Measurements from ENCODE around the gene MICA. TPM values are rescaled to one million over a fixed set of nuclear protein-coding genes. Genes with fewer than 3 reads are reported as not detected.

Gene MICA
- polyA plus RNA-seq, 3 donors = 5.6 to 16.5 (median 6.9) TPM

DNA sequence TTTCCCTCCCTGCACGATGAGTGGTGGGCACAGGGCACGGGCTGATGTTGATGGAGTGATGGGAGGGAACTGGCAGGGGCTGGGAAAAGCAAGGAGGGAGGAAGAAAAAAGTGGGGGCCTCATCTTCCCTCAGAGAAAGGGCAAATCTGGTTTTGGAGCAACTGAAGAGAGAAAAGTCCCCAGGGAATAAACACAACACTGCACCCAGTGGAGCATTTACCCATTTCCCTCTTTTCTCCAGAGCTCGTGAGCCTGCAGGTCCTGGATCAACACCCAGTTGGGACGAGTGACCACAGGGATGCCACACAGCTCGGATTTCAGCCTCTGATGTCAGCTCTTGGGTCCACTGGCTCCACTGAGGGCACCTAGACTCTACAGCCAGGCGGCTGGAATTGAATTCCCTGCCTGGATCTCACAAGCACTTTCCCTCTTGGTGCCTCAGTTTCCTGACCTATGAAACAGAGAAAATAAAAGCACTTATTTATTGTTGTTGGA is 11.4 kb downstream of the MICA start:
- H3K79me2 ChIP-seq (ENCODE audit: insufficient read depth, low read length) = peaks cover 14% of the 10 kb centered on the region
- H3K36me3 ChIP-seq (replicated peaks in 1 of 2; ENCODE audit: control insufficient read depth in 1 of 2, insufficient read depth in 2 of 2, low read length in 2 of 2) = peaks cover 54 to 70% of the 10 kb centered on the region in 2 donors
- no peak overlapping the region for H3K4me3 ChIP-seq (replicated peaks in 1 of 3; ENCODE audit: low read depth in 2 of 3, low read length in 3 of 3)
- intact Hi-C loops (cut with micrococcal nuclease) = no loop called here
- H3K9me3 ChIP-seq (replicated peaks in 1 of 2; ENCODE audit: control insufficient read depth in 1 of 2, insufficient read depth in 1 of 2, low read length in 2 of 2) = peaks cover 0 to 6% of the 10 kb centered on the region in 2 donors
- no peak overlapping the region for H3K4me2 ChIP-seq (replicated peaks; ENCODE audit: extremely low read depth, low read length, poor library complexity, severe bottlenecking)
- Mint-ChIP-seq H3K4me3 (no peak overlapping the region), H3K27me3 (ENCODE audit: low read depth in 3 of 3) (peaks cover 0 to 3% (median 2%) of the 10 kb centered on the region in 3 donors), H3K36me3 (peaks cover 63 to 75% of the 10 kb centered on the region in 2 donors), H3K4me1 (no peaks in the 10 kb centered on the region), H3K27ac (peak overlapping the region in 4 of 7 donors; percentile 35 to 73 (median 62)), H3K9me3 (peaks cover 3 to 13% (median 10%) of the 10 kb centered on the region in 7 donors)
- no peaks in the 10 kb centered on the region for H3K27me3 ChIP-seq (ENCODE audit: control insufficient read depth in 2 of 2, insufficient read depth in 2 of 2, low read length in 2 of 2)
- TF ChIP-seq, protein P1, sequence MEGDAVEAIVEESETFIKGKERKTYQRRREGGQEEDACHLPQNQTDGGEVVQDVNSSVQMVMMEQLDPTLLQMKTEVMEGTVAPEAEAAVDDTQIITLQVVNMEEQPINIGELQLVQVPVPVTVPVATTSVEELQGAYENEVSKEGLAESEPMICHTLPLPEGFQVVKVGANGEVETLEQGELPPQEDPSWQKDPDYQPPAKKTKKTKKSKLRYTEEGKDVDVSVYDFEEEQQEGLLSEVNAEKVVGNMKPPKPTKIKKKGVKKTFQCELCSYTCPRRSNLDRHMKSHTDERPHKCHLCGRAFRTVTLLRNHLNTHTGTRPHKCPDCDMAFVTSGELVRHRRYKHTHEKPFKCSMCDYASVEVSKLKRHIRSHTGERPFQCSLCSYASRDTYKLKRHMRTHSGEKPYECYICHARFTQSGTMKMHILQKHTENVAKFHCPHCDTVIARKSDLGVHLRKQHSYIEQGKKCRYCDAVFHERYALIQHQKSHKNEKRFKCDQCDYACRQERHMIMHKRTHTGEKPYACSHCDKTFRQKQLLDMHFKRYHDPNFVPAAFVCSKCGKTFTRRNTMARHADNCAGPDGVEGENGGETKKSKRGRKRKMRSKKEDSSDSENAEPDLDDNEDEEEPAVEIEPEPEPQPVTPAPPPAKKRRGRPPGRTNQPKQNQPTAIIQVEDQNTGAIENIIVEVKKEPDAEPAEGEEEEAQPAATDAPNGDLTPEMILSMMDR (IDR thresholded peaks at IDR 0.05) = no peak
- H2AFZ ChIP-seq (ENCODE audit: insufficient read depth, low read depth, low read length, poor library complexity, severe bottlenecking) = no peak overlapping the region
- 95% methylated on average over 3 of the region's 6 CpGs for WGBS (ENCODE audit: insufficient coverage)
- peaks cover 28% of the 10 kb centered on the region for H4K20me1 ChIP-seq (ENCODE audit: insufficient read depth, low read length)
- H3K9ac ChIP-seq (ENCODE audit: insufficient read depth, low read length, poor library complexity, severe bottlenecking) = no peak overlapping the region
- no peak overlapping the region for H3K27ac ChIP-seq (ENCODE audit: low read depth in 1 of 2, low read length in 2 of 2)
- no peaks in the 10 kb centered on the region for H3K4me1 ChIP-seq (ENCODE audit: control insufficient read depth in 1 of 2, insufficient read depth in 2 of 2, low read length in 2 of 2)
- DNase-seq = no peak

DNA sequence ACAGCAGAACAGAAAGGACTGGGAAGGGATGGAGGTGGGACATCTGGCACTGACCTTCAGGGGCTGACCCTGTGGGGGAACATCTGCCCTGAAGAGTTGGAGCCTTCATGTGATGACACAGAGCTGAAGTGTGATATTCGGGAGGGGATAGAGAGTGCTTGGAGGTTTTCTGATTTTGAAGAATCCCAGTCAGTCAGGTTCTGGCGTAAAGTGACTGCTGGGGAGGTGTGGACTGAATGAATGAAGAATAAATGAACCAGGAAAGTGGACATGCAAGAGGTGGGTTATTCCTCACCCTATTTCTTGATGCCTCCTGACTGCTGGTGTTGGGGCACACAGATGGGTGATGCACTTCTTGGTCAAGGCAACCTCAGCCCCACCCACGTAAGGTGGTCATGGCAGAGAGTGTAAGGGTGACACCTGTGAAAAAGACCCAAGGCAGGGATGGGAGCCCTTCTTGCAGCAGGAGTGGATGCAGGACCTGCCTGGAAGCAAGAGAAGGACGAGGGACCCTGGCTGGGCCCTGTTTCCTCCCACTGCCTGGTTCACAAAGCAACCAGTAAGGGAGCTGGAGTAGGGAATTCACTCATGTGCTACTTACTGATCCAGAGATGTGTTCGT is 13.1 kb downstream of the MICA start:
- no peak overlapping the region for H2AFZ ChIP-seq (ENCODE audit: insufficient read depth, low read depth, low read length, poor library complexity, severe bottlenecking)
- H3K27ac ChIP-seq (ENCODE audit: low read depth in 1 of 2, low read length in 2 of 2) = no peak overlapping the region
- Mint-ChIP-seq H3K4me3 (no peak overlapping the region), H3K36me3 (peaks cover 48 to 58% of the 10 kb centered on the region in 2 donors), H3K27ac (no peak overlapping the region), H3K4me1 (no peaks in the 10 kb centered on the region), H3K9me3 (peaks cover 3 to 13% (median 8%) of the 10 kb centered on the region in 7 donors), H3K27me3 (ENCODE audit: low read depth in 3 of 3) (peaks cover 1 to 8% (median 2%) of the 10 kb centered on the region in 3 donors)
- 100% methylated on average over 4 of the region's 5 CpGs for WGBS (ENCODE audit: insufficient coverage)
- no peak overlapping the region for H3K9ac ChIP-seq (ENCODE audit: insufficient read depth, low read length, poor library complexity, severe bottlenecking)
- peaks cover 0 to 6% of the 10 kb centered on the region in 2 donors for H3K9me3 ChIP-seq (replicated peaks in 1 of 2; ENCODE audit: control insufficient read depth in 1 of 2, insufficient read depth in 1 of 2, low read length in 2 of 2)
- intact Hi-C loops (cut with micrococcal nuclease) = no loop called here
- no peak for DNase-seq
- H3K4me2 ChIP-seq (replicated peaks; ENCODE audit: extremely low read depth, low read length, poor library complexity, severe bottlenecking) = no peak overlapping the region
- no peaks in the 10 kb centered on the region for H3K79me2 ChIP-seq (ENCODE audit: insufficient read depth, low read length)
- H3K36me3 ChIP-seq (replicated peaks in 1 of 2; ENCODE audit: control insufficient read depth in 1 of 2, insufficient read depth in 2 of 2, low read length in 2 of 2) = peaks cover 45 to 53% of the 10 kb centered on the region in 2 donors
- peaks cover 11% of the 10 kb centered on the region for H4K20me1 ChIP-seq (ENCODE audit: insufficient read depth, low read length)
- no peaks in the 10 kb centered on the region for H3K27me3 ChIP-seq (ENCODE audit: control insufficient read depth in 2 of 2, insufficient read depth in 2 of 2, low read length in 2 of 2)
- TF ChIP-seq, protein P1 (IDR thresholded peaks at IDR 0.05) = no peak
- no peaks in the 10 kb centered on the region for H3K4me1 ChIP-seq (ENCODE audit: control insufficient read depth in 1 of 2, insufficient read depth in 2 of 2, low read length in 2 of 2)
- no peak overlapping the region for H3K4me3 ChIP-seq (replicated peaks in 1 of 3; ENCODE audit: low read depth in 2 of 3, low read length in 3 of 3)
